HEK293 (cell line): ENCODE results near the gene VEGFA.

Experiments used
- BCL11B ChIP-seq: fragments of 450-650 bp; formaldehyde crosslinking; IDR thresholded peaks from 2 replicates; pipeline ENCODE4 v1.5.1; 2016; ENCODE audit warnings: low read depth, missing biosample characterization, missing genetic modification characterization
- BCL6B ChIP-seq: fragments of 450-650 bp; formaldehyde crosslinking; IDR thresholded peaks from 2 replicates; pipeline ENCODE4 v1.5.1; 2017; ENCODE audit warnings: missing biosample characterization, missing genetic modification characterization
- HOXD13 ChIP-seq: sonication (generic); formaldehyde crosslinking; IDR thresholded peaks from 2 replicates; pipeline ENCODE4 v1.8.0; 2022; ENCODE audit warnings: missing genetic modification reagents, borderline replicate concordance
- KLF10 ChIP-seq: fragments of 450-650 bp; IDR thresholded peaks from 2 replicates; pipeline ENCODE4 v1.5.1; 2018; ENCODE audit warnings: missing biosample characterization, mild to moderate bottlenecking, missing genetic modification characterization
- KLF9 ChIP-seq: fragments of 450-650 bp; formaldehyde crosslinking; IDR thresholded peaks from 2 replicates; pipeline ENCODE4 v1.5.1; 2016; ENCODE audit warnings: missing biosample characterization, missing genetic modification characterization, low read depth
- OVOL3 ChIP-seq: fragments of 450-650 bp; formaldehyde crosslinking; IDR thresholded peaks from 2 replicates; pipeline ENCODE4 v1.5.1; 2016; ENCODE audit warnings: missing biosample characterization, missing genetic modification characterization
- REST ChIP-seq: fragments of 450-650 bp; formaldehyde crosslinking; IDR thresholded peaks from 2 replicates; pipeline ENCODE4 v1.5.1; 2016; ENCODE audit warnings: missing biosample characterization, missing genetic modification characterization
- WT1 ChIP-seq: fragments of 450-650 bp; formaldehyde crosslinking; IDR thresholded peaks from 2 replicates; pipeline ENCODE4 v1.5.1; 2016; ENCODE audit warnings: missing biosample characterization, missing genetic modification characterization
- ZBTB6 ChIP-seq: fragments of 450-650 bp; formaldehyde crosslinking; IDR thresholded peaks from 2 replicates; pipeline ENCODE4 v1.5.1; 2017; ENCODE audit warnings: missing biosample characterization, missing genetic modification characterization
- ZFP41 ChIP-seq: fragments of 450-650 bp; formaldehyde crosslinking; IDR thresholded peaks from 2 replicates; pipeline ENCODE4 v1.5.1; 2016; ENCODE audit warnings: missing biosample characterization, missing genetic modification characterization, borderline replicate concordance
- ZNF274 ChIP-seq, 2 experiments: fragments of 200-500 bp in 1 of 2; fragments of 450-650 bp in 1 of 2; sonication (Bioruptor generic) in 1 of 2; formaldehyde crosslinking in 1 of 2; IDR thresholded peaks; 2 replicates each; pipeline versions ENCODE4 v1.5.1 to v1.6.1; 2014 to 2016; ENCODE audit warnings: borderline replicate concordance in 1 of 2, inconsistent platforms in 1 of 2, low read length in 1 of 2, missing biosample characterization in 1 of 2, missing genetic modification characterization in 1 of 2
- ZNF37A ChIP-seq: fragments of 450-650 bp; IDR thresholded peaks from 2 replicates; pipeline ENCODE4 v1.5.1; 2018; ENCODE audit warnings: missing biosample characterization, missing genetic modification characterization
- ZNF514 ChIP-seq: fragments of 450-650 bp; formaldehyde crosslinking; IDR thresholded peaks from 2 replicates; pipeline ENCODE4 v1.5.1; 2016; ENCODE audit warnings: missing biosample characterization, missing genetic modification characterization
- ZNF521 ChIP-seq: fragments of 450-650 bp; formaldehyde crosslinking; IDR thresholded peaks from 2 replicates; pipeline ENCODE4 v1.5.1; 2017; ENCODE audit warnings: missing biosample characterization, mild to moderate bottlenecking, missing genetic modification characterization
- ZNF580 ChIP-seq: fragments of 450-650 bp; formaldehyde crosslinking; IDR thresholded peaks from 2 replicates; pipeline ENCODE4 v1.5.1; 2016; ENCODE audit warnings: missing biosample characterization, missing genetic modification characterization
- ZNF621 ChIP-seq: fragments of 450-650 bp; formaldehyde crosslinking; IDR thresholded peaks from 2 replicates; pipeline ENCODE4 v1.5.1; 2017; ENCODE audit warnings: missing biosample characterization, missing genetic modification characterization
- ZNF664 ChIP-seq: fragments of 450-650 bp; formaldehyde crosslinking; IDR thresholded peaks from 2 replicates; pipeline ENCODE4 v1.5.1; 2016; ENCODE audit warnings: missing biosample characterization, missing genetic modification characterization
- ZNF792 ChIP-seq: fragments of 450-650 bp; formaldehyde crosslinking; IDR thresholded peaks from 2 replicates; pipeline ENCODE4 v1.5.1; 2016; ENCODE audit warnings: missing biosample characterization, missing genetic modification characterization
- ZSCAN23 ChIP-seq: fragments of 450-650 bp; formaldehyde crosslinking; IDR thresholded peaks from 2 replicates; pipeline ENCODE4 v1.5.1; 2016; ENCODE audit warnings: missing biosample characterization, missing genetic modification characterization
- ZSCAN30 ChIP-seq: fragments of 450-650 bp; IDR thresholded peaks from 2 replicates; pipeline ENCODE4 v1.5.1; 2018; ENCODE audit warnings: missing biosample characterization, mild to moderate bottlenecking, missing genetic modification characterization, moderate library complexity
- TF ChIP-seq, protein P1 (sequence below): fragments of 450-650 bp; formaldehyde crosslinking; IDR thresholded peaks from 2 replicates; pipeline ENCODE4 v1.5.1; 2017; ENCODE audit warnings: missing biosample characterization, missing genetic modification characterization
- TF ChIP-seq, protein P2 (sequence below): fragments of 450-650 bp; formaldehyde crosslinking; IDR thresholded peaks from 2 replicates; pipeline ENCODE4 v1.5.1; 2017; ENCODE audit warnings: missing biosample characterization, missing genetic modification characterization
- TF ChIP-seq, protein P3 (sequence below): fragments of 450-650 bp; formaldehyde crosslinking; IDR thresholded peaks from 2 replicates; pipeline ENCODE4 v1.5.1; 2016; ENCODE audit warnings: missing biosample characterization, missing genetic modification characterization, low read depth
- TF ChIP-seq, protein P4 (sequence below): IDR thresholded peaks from 2 replicates; pipeline ENCODE4 v1.6.1; 2011; ENCODE audit warnings: mild to moderate bottlenecking, low read depth, low read length, borderline replicate concordance

Gene VEGFA

DNA sequence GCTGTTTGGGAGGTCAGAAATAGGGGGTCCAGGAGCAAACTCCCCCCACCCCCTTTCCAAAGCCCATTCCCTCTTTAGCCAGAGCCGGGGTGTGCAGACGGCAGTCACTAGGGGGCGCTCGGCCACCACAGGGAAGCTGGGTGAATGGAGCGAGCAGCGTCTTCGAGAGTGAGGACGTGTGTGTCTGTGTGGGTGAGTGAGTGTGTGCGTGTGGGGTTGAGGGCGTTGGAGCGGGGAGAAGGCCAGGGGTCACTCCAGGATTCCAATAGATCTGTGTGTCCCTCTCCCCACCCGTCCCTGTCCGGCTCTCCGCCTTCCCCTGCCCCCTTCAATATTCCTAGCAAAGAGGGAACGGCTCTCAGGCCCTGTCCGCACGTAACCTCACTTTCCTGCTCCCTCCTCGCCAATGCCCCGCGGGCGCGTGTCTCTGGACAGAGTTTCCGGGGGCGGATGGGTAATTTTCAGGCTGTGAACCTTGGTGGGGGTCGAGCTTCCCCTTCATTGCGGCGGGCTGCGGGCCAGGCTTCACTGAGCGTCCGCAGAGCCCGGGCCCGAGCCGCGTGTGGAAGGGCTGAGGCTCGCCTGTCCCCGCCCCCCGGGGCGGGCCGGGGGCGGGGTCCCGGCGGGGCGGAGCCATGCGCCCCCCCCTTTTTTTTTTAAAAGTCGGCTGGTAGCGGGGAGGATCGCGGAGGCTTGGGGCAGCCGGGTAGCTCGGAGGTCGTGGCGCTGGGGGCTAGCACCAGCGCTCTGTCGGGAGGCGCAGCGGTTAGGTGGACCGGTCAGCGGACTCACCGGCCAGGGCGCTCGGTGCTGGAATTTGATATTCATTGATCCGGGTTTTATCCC is at the start of gene VEGFA (continued):
- TF ChIP-seq WT1 (tag by site-specific recombination) (0 out of 2 replicates have a peak, but pooled peaks have one; percentile 11), ZNF792 (tag by site-specific recombination) (peak; percentile 50; the same call in 1 of the 2 replicates), ZNF274 (IDR thresholded peaks at IDR 0.05; ENCODE audit: low read length) (no peak), ZNF274 (tag by site-specific recombination; IDR thresholded peaks at IDR 0.05; ENCODE audit: borderline replicate concordance) (no peak), OVOL3 (tag by site-specific recombination) (no peak), ZNF37A (no peak), ZSCAN23 (tag by site-specific recombination) (0 out of 2 replicates have a peak, but pooled peaks have one; percentile 47), REST (tag by site-specific recombination) (no peak; the same call in 1 of the 2 replicates), ZNF521 (tag by site-specific recombination) (no peak), ZNF580 (peak; percentile 69), ZBTB6 (tag by site-specific recombination) (no peak; the same call in 1 of the 2 replicates), BCL6B (tag by site-specific recombination) (no peak), ZNF514 (tag by site-specific recombination) (no peak), ZSCAN30 (tag by site-specific recombination) (peak; percentile 62; the same call in 1 of the 2 replicates), ZNF664 (tag by site-specific recombination) (no peak), HOXD13 (CRISPR knock-in tag) (no peak), BCL11B (peak; percentile 25; the same call in 1 of the 2 replicates), ZNF621 (tag by site-specific recombination) (no peak), ZFP41 (no peak), KLF10 (tag by site-specific recombination) (peak; percentile 92), KLF9 (tag by site-specific recombination) (peak; percentile 62)
- TF ChIP-seq, protein P1, sequence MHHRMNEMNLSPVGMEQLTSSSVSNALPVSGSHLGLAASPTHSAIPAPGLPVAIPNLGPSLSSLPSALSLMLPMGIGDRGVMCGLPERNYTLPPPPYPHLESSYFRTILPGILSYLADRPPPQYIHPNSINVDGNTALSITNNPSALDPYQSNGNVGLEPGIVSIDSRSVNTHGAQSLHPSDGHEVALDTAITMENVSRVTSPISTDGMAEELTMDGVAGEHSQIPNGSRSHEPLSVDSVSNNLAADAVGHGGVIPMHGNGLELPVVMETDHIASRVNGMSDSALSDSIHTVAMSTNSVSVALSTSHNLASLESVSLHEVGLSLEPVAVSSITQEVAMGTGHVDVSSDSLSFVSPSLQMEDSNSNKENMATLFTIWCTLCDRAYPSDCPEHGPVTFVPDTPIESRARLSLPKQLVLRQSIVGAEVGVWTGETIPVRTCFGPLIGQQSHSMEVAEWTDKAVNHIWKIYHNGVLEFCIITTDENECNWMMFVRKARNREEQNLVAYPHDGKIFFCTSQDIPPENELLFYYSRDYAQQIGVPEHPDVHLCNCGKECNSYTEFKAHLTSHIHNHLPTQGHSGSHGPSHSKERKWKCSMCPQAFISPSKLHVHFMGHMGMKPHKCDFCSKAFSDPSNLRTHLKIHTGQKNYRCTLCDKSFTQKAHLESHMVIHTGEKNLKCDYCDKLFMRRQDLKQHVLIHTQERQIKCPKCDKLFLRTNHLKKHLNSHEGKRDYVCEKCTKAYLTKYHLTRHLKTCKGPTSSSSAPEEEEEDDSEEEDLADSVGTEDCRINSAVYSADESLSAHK (tag by site-specific recombination): peak; percentile 45; the same call in 1 of the 2 replicates
- TF ChIP-seq, protein P2, sequence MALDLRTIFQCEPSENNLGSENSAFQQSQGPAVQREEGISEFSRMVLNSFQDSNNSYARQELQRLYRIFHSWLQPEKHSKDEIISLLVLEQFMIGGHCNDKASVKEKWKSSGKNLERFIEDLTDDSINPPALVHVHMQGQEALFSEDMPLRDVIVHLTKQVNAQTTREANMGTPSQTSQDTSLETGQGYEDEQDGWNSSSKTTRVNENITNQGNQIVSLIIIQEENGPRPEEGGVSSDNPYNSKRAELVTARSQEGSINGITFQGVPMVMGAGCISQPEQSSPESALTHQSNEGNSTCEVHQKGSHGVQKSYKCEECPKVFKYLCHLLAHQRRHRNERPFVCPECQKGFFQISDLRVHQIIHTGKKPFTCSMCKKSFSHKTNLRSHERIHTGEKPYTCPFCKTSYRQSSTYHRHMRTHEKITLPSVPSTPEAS (tag by site-specific recombination): peak; percentile 69
- TF ChIP-seq, protein P3, sequence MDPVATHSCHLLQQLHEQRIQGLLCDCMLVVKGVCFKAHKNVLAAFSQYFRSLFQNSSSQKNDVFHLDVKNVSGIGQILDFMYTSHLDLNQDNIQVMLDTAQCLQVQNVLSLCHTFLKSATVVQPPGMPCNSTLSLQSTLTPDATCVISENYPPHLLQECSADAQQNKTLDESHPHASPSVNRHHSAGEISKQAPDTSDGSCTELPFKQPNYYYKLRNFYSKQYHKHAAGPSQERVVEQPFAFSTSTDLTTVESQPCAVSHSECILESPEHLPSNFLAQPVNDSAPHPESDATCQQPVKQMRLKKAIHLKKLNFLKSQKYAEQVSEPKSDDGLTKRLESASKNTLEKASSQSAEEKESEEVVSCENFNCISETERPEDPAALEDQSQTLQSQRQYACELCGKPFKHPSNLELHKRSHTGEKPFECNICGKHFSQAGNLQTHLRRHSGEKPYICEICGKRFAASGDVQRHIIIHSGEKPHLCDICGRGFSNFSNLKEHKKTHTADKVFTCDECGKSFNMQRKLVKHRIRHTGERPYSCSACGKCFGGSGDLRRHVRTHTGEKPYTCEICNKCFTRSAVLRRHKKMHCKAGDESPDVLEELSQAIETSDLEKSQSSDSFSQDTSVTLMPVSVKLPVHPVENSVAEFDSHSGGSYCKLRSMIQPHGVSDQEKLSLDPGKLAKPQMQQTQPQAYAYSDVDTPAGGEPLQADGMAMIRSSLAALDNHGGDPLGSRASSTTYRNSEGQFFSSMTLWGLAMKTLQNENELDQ: no peak
- TF ChIP-seq, protein P4, sequence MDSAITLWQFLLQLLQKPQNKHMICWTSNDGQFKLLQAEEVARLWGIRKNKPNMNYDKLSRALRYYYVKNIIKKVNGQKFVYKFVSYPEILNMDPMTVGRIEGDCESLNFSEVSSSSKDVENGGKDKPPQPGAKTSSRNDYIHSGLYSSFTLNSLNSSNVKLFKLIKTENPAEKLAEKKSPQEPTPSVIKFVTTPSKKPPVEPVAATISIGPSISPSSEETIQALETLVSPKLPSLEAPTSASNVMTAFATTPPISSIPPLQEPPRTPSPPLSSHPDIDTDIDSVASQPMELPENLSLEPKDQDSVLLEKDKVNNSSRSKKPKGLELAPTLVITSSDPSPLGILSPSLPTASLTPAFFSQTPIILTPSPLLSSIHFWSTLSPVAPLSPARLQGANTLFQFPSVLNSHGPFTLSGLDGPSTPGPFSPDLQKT: no peak
